ENCODE measurements around the gene SHB. TPM values are rescaled to one million over a fixed set of nuclear protein-coding genes. Genes with fewer than 3 reads are reported as not detected.

The SHB gene
- total and polyA plus RNA-seq, 2 of the 8 experiments (the other 6 are each of a cell fraction or from before 2014, with no cell fraction given), result 4.1 to 12.6 TPM

GRCh38 chr9:37903647-37904444 is 165.2 kb downstream of the SHB start, which contains the start of gene SLC25A51 (continued):
- no peak for TF ChIP-seq SP1 (IDR thresholded peaks at IDR 0.05; ENCODE audit: low read depth, low read length)
- TF ChIP-seq YY1 (IDR thresholded peaks at IDR 0.05; ENCODE audit: low read depth, low read length), result peak; percentile 85; the same call in 1 of the 2 replicates
- no peak for TF ChIP-seq GTF2F1 (IDR thresholded peaks at IDR 0.05; ENCODE audit: borderline replicate concordance, low read depth, low read length)
- TF ChIP-seq POU5F1 (IDR thresholded peaks at IDR 0.05; ENCODE audit: low read depth, low read length), result no peak
- TF ChIP-seq CTBP2 (IDR thresholded peaks at IDR 0.05; ENCODE audit: borderline replicate concordance, insufficient read depth, insufficient read length, low read length), result peak; percentile 74
- TF ChIP-seq JUN (IDR thresholded peaks at IDR 0.05; ENCODE audit: low read depth, low read length), result no peak
- TF ChIP-seq TAF1 (IDR thresholded peaks at IDR 0.05; ENCODE audit: low read depth, low read length), result peak; percentile 55
- no peak for TF ChIP-seq SIRT6 (IDR thresholded peaks at IDR 0.05; ENCODE audit: low read length)
- TF ChIP-seq HDAC2 (IDR thresholded peaks at IDR 0.05; ENCODE audit: borderline replicate concordance in 1 of 2, low read depth in 2 of 2, low read length in 2 of 2), result peak; percentile 52 to 59; a peak in 1 of 4 replicates
- no peak for TF ChIP-seq CHD7 (IDR thresholded peaks at IDR 0.05; ENCODE audit: insufficient replicate concordance, low read length)
